Skeletal muscle satellite cell (primary cell): ENCODE measurements around the gene CTIF.
"Not testable (repeated sequence)": the region's sequence is repeated elsewhere in the genome, so short reads cannot be mapped to it uniquely, and the experiment has no call there.

ENCODE experiments used
- H3K27me3 ChIP-seq: 2 replicates; pipeline ENCODE4 v1.7.0; 2013; ENCODE audit warnings: low read length; ENCODE audit not compliant: control insufficient read depth, insufficient read depth
- H3K36me3 ChIP-seq: 2 replicates; pipeline ENCODE4 v1.7.0; 2013; ENCODE audit warnings: mild to moderate bottlenecking, control low read depth, low read length; ENCODE audit not compliant: insufficient read depth
- H3K4me1 ChIP-seq: 2 replicates; pipeline ENCODE4 v1.7.0; 2013; ENCODE audit warnings: low read length; ENCODE audit not compliant: control insufficient read depth, insufficient read depth
- H3K4me2 ChIP-seq: 2 replicates; pipeline ENCODE4 v1.7.0; 2013; ENCODE audit warnings: mild to moderate bottlenecking, low read length
- H3K4me3 ChIP-seq: 2 replicates; pipeline ENCODE4 v1.7.0; 2013; ENCODE audit warnings: low read length
- H3K9ac ChIP-seq: 2 replicates; pipeline ENCODE4 v1.7.0; 2013; ENCODE audit warnings: mild to moderate bottlenecking, low read depth, low read length, moderate library complexity
- H3K9me3 ChIP-seq: replicated peaks from 2 replicates; pipeline ENCODE4 v1.7.0; 2013; ENCODE audit warnings: mild to moderate bottlenecking, control low read depth, low read length

CTIF gene

DNA sequence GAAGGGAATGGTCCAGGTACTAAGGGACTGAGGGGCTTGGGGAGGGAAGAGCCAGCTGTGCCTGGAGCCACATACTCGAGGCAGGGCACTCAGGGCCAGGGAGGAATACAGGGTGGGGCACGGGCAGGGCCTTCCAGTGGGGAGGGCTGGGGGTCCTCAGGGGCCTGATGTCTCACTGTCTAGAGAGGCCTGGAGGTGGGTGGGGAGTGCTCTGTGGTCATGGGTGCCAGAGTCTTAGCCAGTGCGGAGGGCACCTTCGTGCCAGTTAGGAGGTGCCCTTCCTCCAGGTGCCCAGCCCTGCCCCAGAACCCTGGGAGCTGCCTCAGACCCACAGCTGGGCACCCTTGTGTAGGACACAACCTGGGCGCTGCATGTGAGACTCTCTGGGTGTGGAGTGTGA is 330.8 kb downstream of the CTIF start:
- Histone ChIP-seq H3K9ac (no peak overlapping the region), H3K9me3 (no peaks in the 10 kb centered on the region), H3K4me3 (no peak overlapping the region), H3K4me1 (peaks cover 31% of the 10 kb centered on the region), H3K27me3 (no peaks in the 10 kb centered on the region), H3K4me2 (no peak overlapping the region), H3K36me3 (no peaks in the 10 kb centered on the region)

DNA sequence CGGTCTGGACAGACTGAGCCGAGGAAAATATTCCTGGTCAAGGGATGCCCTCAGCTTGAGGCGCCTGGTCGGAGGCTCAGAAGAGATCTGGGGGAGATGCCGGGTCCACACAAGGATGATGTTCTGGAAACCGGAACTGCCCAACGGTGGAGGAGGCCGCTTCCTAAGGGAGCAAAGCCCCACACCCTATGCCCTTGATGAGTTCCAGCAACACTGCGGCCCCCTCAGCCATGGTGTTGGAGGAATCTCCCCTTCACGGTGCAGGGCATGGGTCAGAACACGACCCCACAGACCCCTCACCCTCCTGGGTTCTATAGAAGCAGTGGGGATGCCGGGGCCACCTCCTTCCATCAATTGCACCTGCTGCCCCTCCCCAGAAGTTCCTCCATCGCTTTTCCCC is 332.1 kb downstream of the CTIF start:
- H3K27me3 ChIP-seq, H3K9me3 ChIP-seq, H3K9ac ChIP-seq, H3K4me3 ChIP-seq, H3K36me3 ChIP-seq, H3K4me2 ChIP-seq: not testable (repeated sequence)
- peaks cover 32% of the 10 kb centered on the region for H3K4me1 ChIP-seq

DNA sequence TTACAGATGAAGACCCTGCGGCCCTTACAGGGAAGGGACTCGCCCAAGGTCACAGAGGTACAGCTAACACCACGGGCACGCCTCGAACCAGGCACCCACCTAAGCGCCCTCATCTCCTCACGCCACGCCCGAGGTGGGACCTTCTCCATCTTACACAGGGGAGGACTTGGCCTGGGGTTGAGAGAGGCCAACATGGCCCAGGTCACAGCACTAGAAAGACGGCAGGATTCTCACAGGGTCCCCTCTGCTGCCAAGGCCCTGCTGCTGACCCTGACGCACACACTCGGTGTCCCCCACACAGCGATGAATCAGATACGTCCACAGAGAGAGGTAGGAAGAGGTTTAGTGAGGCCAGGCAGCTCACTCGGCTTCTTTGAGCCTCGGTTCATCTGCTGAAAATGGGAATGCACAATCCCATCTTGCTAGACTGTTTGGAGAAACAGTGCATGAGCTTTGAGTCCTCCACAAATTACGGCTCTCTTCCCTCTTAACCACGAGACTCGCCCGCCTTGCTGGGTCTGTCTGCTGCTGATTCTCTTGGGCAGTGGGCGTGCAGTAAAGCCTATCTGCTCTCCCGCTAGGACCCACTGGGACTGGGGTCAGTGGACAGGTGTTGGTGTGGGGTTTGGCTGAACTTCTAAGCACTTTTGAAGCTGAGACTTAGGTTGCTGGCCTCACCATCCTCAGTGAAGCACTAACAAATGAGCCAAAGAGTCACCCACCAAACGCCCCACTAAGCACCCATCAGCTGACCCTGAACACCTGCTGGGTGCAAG is 332.7 kb downstream of the CTIF start:
- no peak overlapping the region for H3K4me3 ChIP-seq
- H3K9ac ChIP-seq, result no peak overlapping the region
- H3K4me1 ChIP-seq, result peaks cover 33% of the 10 kb centered on the region
- H3K27me3 ChIP-seq, result no peaks in the 10 kb centered on the region
- no peaks in the 10 kb centered on the region for H3K36me3 ChIP-seq
- H3K9me3 ChIP-seq, result no peaks in the 10 kb centered on the region
- no peak overlapping the region for H3K4me2 ChIP-seq

DNA sequence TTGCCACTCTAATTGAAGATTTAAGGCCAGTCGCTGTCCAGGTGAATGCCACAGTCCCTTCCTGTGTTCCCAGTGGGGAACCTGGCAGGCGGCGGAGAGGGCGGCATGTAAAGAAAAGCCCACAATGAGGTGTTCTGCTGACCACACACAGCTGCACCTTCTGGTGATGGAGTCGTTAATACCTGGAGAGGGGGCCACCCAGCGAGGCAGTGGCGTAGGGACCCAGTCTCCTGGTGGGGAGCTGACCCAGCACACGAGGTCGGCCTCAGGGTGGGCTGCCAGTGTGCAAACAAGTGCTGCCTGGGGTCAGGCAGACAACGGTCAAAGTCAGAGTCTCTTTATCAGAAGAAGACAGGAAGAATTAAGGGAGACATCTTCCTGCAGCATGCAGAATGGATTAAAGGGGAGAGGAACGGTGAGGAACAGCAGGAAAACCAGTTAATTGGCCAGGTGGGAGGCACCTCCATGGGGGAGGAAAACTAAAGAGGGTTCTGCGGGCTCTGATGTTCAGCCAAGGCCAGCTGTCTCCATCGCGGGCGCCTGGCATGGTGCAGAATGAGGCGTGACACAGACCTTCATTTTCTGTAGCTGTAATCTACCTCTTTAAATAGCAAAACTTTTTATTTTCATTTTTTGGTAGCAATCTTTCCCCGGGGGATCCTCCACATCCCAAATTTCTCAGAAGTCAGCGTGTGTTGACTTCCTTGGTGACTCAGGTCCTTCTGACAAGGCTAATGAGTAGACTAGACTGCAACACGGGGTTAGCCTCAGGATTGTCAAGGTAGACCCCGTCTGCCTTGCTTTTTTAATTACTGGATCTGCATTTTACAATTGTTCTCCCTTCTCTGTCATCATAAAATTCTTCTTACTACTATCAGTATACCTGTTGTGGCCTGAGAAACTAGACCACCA is 333.7 kb downstream of the CTIF start:
- peak overlapping the region; percentile 4 for H3K9ac ChIP-seq
- no peaks in the 10 kb centered on the region for H3K27me3 ChIP-seq
- no peaks in the 10 kb centered on the region for H3K36me3 ChIP-seq
- H3K4me3 ChIP-seq, result no peak overlapping the region
- H3K9me3 ChIP-seq, result no peaks in the 10 kb centered on the region
- peak overlapping the region; percentile 58 for H3K4me2 ChIP-seq
- peaks cover 30% of the 10 kb centered on the region for H3K4me1 ChIP-seq

DNA sequence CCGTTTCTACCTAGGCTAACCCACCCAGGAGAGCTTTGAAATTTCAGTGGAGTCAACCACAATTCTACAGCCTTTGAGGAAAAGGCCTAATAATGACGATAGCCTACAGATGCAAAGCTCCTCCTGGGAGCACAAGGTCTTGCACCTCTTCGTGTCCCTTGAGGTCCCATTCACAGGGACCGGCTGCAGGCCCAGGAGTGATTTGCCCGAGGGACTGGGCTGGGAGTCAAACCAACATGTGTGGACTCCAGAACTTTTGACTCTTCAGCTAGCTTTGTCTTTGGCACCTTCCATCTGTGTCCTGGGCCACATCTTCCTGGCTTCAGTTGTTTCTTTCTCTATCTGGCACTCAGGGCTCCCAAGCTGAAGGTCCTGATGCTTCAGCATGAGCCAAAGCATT is 335.4 kb downstream of the CTIF start:
- no peak overlapping the region for H3K4me2 ChIP-seq
- no peak overlapping the region for H3K9ac ChIP-seq
- H3K4me1 ChIP-seq, result peaks cover 37% of the 10 kb centered on the region
- no peak overlapping the region for H3K4me3 ChIP-seq
- no peaks in the 10 kb centered on the region for H3K36me3 ChIP-seq
- H3K27me3 ChIP-seq, result no peaks in the 10 kb centered on the region
- no peaks in the 10 kb centered on the region for H3K9me3 ChIP-seq

DNA sequence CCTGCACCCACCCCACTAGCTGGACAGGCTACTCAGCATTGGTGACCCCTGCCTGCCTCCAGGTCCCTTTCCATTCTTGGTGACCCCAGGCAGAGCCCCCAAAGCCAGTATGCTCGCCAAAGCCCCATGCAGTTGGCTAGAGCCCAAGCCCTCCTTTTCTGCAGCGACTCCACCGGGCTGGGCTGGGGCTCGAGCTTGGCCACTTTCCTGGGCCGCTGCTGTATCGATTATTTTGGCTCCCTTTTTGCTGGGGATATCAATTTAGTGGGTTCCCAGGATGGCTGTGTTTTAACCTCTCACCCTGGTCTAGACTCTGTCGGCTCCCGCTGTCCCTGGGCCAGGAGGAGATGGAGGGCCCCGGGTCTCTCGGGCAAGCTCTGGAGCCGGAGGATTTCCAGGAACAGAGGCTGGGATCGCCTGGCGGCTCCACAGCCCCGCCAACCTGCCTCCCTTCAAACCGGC is 335.9 kb downstream of the CTIF start:
- no peak overlapping the region for H3K9ac ChIP-seq
- H3K27me3 ChIP-seq, result no peaks in the 10 kb centered on the region
- no peak overlapping the region for H3K4me2 ChIP-seq
- H3K4me1 ChIP-seq, result peaks cover 37% of the 10 kb centered on the region
- H3K9me3 ChIP-seq, result no peaks in the 10 kb centered on the region
- H3K36me3 ChIP-seq, result no peaks in the 10 kb centered on the region
- H3K4me3 ChIP-seq, result no peak overlapping the region

DNA sequence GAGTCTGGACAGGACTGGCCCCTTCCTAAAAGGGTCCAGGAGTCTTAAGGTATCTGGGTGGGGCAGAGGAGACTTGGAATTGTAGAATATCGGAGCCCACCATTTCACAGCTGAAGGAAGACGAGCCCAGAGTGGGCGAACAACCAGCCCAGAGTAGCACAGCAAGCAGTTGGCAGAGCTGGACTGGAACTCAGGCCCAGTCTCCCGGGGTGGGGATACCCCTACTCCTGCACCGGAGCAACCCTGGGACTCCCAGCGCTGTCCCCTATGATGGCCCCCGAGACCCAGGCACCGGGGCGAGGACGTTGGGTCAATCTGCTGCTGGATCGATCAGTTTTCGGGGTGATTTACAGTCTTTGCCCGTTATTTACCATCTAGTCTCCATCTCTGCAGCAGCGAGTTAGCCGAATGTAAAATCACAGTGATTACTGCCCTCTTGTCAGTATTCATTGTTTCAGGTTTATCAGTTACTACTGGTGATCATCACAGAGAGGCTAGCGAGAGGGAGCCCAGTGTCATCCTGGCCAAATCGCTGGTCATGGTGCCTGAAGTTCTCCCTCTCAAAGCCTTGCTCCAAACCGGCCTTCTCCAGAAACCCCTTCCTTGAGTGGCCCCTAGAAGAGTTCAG is 336.6 kb downstream of the CTIF start:
- H3K4me1 ChIP-seq, result peaks cover 37% of the 10 kb centered on the region
- no peaks in the 10 kb centered on the region for H3K9me3 ChIP-seq
- H3K36me3 ChIP-seq, result no peaks in the 10 kb centered on the region
- no peak overlapping the region for H3K4me2 ChIP-seq
- no peaks in the 10 kb centered on the region for H3K27me3 ChIP-seq
- H3K4me3 ChIP-seq, result no peak overlapping the region
- H3K9ac ChIP-seq, result no peak overlapping the region

DNA sequence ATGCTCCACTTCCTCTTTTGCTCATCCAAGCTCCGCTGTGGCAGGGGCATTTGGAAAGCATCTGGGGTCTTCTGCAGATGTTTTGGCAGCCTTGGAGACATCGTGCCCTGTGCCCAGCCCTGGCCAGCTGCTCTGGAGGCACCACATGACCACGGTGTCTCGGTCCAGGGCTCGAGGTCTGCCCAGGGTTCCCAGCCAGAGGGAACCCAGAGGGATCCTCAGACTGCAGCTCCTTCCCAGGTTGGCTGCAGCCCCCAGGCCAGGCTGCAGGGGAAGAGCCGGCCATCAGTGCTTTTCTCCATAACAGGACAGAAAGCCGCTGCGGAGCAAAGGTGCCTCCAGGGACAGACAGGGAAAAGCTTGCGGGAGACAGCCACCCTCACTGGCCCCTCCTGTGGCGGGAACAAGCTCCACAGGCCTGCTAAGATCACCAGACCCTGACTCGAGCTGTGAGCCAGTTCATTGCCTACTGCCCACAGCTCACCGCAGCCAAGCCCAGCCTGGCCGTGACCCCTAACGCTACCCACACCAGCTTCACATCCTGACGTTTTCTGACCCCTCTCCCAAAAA is 337.2 kb downstream of the CTIF start:
- peaks cover 37% of the 10 kb centered on the region for H3K4me1 ChIP-seq

DNA sequence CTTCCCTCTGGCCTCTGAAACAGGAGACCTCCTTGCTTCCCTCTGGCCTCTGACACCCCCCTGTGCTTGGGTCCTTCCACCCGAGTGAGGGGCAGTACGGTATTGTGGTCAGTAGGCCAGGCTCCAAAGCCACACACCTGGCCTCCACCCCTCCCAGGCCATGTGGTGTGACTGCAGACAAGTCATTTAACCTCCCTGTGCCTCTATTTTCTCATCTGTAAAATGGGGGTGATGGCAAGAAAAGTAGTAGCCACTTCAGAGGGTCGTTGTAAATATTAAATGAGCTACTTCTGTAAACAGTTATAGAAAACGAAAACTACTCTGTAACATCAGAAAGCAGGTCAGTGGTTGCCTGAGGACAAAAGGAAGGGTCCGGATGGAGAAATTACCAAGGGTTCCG is 337.8 kb downstream of the CTIF start:
- Histone ChIP-seq H3K4me1 (peaks cover 37% of the 10 kb centered on the region), H3K4me3 (no peak overlapping the region), H3K36me3 (no peaks in the 10 kb centered on the region), H3K9me3 (no peaks in the 10 kb centered on the region), H3K9ac (no peak overlapping the region), H3K27me3 (no peaks in the 10 kb centered on the region), H3K4me2 (no peak overlapping the region)

More for the DNA sequence above, 337.2 kb downstream of the CTIF start:
- H3K4me2 ChIP-seq, result no peak overlapping the region
- H3K9me3 ChIP-seq, result no peaks in the 10 kb centered on the region
- H3K9ac ChIP-seq, result no peak overlapping the region
- H3K36me3 ChIP-seq, result no peaks in the 10 kb centered on the region
- H3K4me3 ChIP-seq, result no peak overlapping the region
- no peaks in the 10 kb centered on the region for H3K27me3 ChIP-seq

DNA sequence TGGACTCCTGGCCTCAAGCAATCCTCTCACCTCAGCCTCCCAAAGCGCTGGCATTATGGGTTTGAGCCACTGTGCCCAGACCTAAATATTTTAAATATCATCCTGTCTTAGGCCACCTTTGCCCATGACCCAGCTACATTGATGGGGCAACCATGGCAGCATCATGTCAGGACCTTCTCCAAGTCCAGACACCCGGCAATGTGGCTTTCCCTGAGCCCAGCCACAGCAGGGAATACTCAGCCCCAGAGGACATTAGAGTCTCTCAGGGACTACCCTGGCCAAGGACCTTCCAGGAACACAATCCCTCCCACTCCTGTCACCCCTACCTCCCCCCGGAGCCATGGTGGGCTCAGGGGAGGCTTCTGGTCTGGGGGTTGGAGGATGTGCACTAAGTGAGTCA is 339.1 kb downstream of the CTIF start:
- no peaks in the 10 kb centered on the region for H3K36me3 ChIP-seq
- no peaks in the 10 kb centered on the region for H3K9me3 ChIP-seq
- H3K9ac ChIP-seq, result no peak overlapping the region
- H3K4me1 ChIP-seq, result peaks cover 26% of the 10 kb centered on the region
- no peak overlapping the region for H3K4me2 ChIP-seq
- no peaks in the 10 kb centered on the region for H3K27me3 ChIP-seq
- no peak overlapping the region for H3K4me3 ChIP-seq

DNA sequence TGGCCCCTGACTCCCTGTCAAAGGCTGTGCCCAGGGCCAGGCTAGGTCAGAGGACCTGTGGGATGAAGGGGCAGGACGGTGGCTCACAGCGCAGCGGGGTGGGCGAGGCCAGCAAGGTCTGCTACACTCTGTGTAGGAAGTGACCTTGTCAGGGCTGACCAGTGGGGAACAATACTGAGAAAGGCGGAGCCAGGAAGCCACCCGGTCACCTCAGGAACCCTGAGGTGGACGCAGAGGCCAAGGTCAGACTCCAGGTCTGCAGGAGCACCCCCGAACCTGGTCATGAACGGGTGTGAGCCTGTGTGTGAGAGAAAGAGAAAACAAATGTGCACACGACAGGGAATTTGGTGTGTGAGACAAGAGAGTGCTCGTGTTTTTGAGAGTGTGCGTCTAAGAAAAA is 339.6 kb downstream of the CTIF start:
- no peak overlapping the region for H3K4me2 ChIP-seq
- no peak overlapping the region for H3K9ac ChIP-seq
- H3K9me3 ChIP-seq, result no peaks in the 10 kb centered on the region
- H3K27me3 ChIP-seq, result no peaks in the 10 kb centered on the region
- H3K4me1 ChIP-seq, result peaks cover 21% of the 10 kb centered on the region
- no peak overlapping the region for H3K4me3 ChIP-seq
- no peaks in the 10 kb centered on the region for H3K36me3 ChIP-seq
